ENCODE results near the gene KDM4C. TPM values are rescaled to one million over a fixed set of nuclear protein-coding genes. Genes with fewer than 3 reads are reported as not detected.

Gene KDM4C
- total RNA-seq, 4 donors from 2014 or later, result 52.1 to 83.6 (median 65.5) TPM

DNA sequence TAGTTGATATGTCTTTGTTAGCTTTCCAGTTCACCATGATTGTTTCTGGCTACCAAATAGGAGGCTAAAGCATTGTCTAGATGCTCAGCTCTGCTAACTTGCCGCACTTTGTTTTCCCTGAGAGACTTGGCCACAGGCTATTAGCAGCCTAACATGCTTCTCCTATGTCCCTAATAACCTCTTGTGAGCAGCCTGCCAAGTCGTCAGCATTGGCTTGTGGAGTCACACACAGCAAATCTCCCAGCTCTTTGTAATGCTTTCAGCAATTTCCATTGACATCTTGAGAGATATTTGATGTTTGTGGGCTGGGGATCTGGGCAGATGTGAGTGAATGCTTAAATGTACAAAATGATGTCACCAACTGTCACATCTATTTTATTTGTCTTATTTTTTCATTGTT is 346.9 kb downstream of the KDM4C start:
- no peak overlapping the region for H3K4me3 ChIP-seq (replicated peaks in 1 of 3)
- peaks cover 4 to 6% of the 10 kb centered on the region in 2 donors for H3K36me3 ChIP-seq
- DNase-seq, result no peak
- no peak overlapping the region for H3K27ac ChIP-seq
- no peaks in the 10 kb centered on the region for H3K27me3 ChIP-seq
- intact Hi-C loops (cut with DNase I), result no loop called here
- no peaks in the 10 kb centered on the region for H3K9me3 ChIP-seq
- TF ChIP-seq, protein P1, sequence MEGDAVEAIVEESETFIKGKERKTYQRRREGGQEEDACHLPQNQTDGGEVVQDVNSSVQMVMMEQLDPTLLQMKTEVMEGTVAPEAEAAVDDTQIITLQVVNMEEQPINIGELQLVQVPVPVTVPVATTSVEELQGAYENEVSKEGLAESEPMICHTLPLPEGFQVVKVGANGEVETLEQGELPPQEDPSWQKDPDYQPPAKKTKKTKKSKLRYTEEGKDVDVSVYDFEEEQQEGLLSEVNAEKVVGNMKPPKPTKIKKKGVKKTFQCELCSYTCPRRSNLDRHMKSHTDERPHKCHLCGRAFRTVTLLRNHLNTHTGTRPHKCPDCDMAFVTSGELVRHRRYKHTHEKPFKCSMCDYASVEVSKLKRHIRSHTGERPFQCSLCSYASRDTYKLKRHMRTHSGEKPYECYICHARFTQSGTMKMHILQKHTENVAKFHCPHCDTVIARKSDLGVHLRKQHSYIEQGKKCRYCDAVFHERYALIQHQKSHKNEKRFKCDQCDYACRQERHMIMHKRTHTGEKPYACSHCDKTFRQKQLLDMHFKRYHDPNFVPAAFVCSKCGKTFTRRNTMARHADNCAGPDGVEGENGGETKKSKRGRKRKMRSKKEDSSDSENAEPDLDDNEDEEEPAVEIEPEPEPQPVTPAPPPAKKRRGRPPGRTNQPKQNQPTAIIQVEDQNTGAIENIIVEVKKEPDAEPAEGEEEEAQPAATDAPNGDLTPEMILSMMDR (IDR thresholded peaks at IDR 0.05), result no peak
- no peak for TF ChIP-seq POLR2A (IDR thresholded peaks at IDR 0.05)
- WGBS, 2 donors, result 83 to 87% methylated on average over 2 of the region's 2 CpGs
- no peaks in the 10 kb centered on the region for H3K4me1 ChIP-seq

DNA sequence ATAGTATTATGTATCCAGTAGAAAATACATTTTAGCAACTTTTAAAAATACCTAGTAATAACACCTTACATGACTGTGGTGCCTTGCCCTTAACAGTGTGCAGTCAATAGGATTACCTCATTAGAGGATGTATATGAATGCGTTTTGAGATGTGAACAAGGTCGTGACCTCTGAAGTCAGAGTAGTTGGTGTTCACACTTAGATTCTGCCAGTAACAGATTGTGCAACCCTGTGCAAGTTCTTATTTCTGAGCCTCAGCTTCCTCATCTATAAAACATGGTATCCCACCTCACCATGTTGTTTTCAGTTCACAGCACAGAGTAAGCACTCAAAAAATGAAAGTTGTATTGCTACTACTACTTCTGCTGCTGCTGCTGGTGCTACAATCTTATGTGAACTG is 347.3 kb downstream of the KDM4C start:
- WGBS, 2 donors, result 92 to 93% methylated on average over 2 of the region's 2 CpGs
- H3K4me3 ChIP-seq (replicated peaks in 1 of 3), result no peak overlapping the region
- DNase-seq, result no peak
- no peak for TF ChIP-seq POLR2A (IDR thresholded peaks at IDR 0.05)
- TF ChIP-seq, protein P1 (IDR thresholded peaks at IDR 0.05), result no peak
- no peaks in the 10 kb centered on the region for H3K4me1 ChIP-seq
- no peaks in the 10 kb centered on the region for H3K27me3 ChIP-seq
- no peaks in the 10 kb centered on the region for H3K9me3 ChIP-seq
- intact Hi-C loops (cut with DNase I), result no loop called here
- H3K27ac ChIP-seq, result no peak overlapping the region
- peaks cover 4 to 6% of the 10 kb centered on the region in 2 donors for H3K36me3 ChIP-seq

DNA sequence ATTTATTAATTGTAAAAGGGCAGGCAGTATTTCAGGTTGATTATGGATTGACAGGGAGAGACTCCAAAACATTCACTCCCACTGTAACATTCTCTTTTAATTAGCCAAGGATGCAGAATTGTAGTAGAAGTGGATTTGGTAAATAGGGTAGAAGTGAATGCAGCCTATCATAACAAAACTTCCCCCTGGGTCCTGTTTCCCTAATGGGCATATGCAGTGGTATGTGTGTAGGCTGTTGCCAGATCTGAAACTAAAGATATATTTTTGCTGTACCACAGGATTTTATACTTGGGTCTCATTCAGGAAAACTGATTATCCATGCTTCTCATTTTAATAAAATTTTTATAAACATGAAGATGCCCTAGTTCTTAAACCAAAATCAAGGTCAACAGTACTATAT is 351.2 kb downstream of the KDM4C start:
- Histone ChIP-seq H3K4me3 (replicated peaks in 1 of 3) (no peak overlapping the region), H3K27me3 (no peaks in the 10 kb centered on the region), H3K9me3 (no peaks in the 10 kb centered on the region), H3K4me1 (no peaks in the 10 kb centered on the region), H3K36me3 (peaks cover under 1 to 6% of the 10 kb centered on the region in 2 donors), H3K27ac (no peak overlapping the region)
- no peak for DNase-seq
- TF ChIP-seq, protein P1 (IDR thresholded peaks at IDR 0.05), result no peak
- TF ChIP-seq POLR2A (IDR thresholded peaks at IDR 0.05), result no peak
- intact Hi-C loops (cut with DNase I), result no loop called here

DNA sequence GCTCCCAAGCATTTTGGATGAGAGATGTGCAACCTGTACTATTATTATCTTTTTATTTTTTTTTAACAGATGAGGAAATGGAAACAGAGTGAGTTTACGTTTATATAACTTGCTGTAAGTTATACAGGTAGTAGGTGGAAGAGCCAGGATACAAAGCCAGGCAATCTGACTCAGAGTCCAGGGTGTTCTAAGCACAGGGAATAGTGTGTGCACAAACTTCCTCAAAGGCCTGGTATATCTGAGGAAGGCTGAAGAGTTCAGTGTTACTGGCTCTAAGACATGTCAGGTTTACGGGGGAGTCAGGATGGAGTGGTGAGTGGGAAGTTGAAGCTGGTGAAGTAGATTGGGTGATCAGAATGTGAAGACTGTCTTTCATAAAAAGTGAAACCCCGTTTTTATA is 353.6 kb downstream of the KDM4C start:
- WGBS, 2 donors, result 84 to 95% methylated on average over 3 of the region's 3 CpGs

DNA sequence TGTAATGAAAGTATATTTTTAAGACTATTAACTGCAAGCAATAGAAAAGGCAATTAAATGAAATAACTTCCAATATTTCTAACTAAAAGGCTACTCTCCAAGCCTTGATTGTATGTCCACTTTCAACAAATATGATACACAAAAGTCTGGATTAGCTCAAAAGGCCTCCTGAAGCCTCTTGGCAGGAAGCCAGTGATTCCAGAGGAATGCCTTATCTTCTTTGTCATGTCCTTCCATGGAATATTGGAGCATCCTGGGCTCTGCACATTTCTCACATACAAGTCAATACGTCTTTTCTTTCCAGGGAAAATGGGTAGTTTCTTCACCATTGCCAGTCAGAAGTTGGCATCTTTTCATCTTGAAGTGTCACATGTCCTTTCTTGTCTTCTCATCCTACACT is 357.8 kb downstream of the KDM4C start:
- TF ChIP-seq, protein P1 (IDR thresholded peaks at IDR 0.05), result no peak
- no peak for DNase-seq
- Histone ChIP-seq H3K4me3 (replicated peaks in 1 of 3) (no peak overlapping the region), H3K27ac (no peak overlapping the region), H3K9me3 (no peaks in the 10 kb centered on the region), H3K36me3 (peaks cover 0 to 2% of the 10 kb centered on the region in 2 donors), H3K27me3 (no peaks in the 10 kb centered on the region), H3K4me1 (peaks cover 0 to 13% of the 10 kb centered on the region in 2 donors)
- WGBS, 2 donors, result 65 to 92% methylated on average over 1 of the region's 1 CpG
- intact Hi-C loops (cut with DNase I), result no loop called here

More for the DNA sequence above, 353.6 kb downstream of the KDM4C start:
- Histone ChIP-seq H3K4me1 (no peaks in the 10 kb centered on the region), H3K9me3 (no peaks in the 10 kb centered on the region), H3K36me3 (peaks cover 0 to 2% of the 10 kb centered on the region in 2 donors), H3K27ac (no peak overlapping the region), H3K4me3 (replicated peaks in 1 of 3) (no peak overlapping the region), H3K27me3 (no peaks in the 10 kb centered on the region)
- no peak for DNase-seq
- TF ChIP-seq POLR2A (IDR thresholded peaks at IDR 0.05), result no peak
- TF ChIP-seq, protein P1 (IDR thresholded peaks at IDR 0.05), result no peak
- intact Hi-C loops (cut with DNase I), result no loop called here

Measured in thyroid gland (tissue), 4 donors.